Skin epidermis (tissue), 12 donors: ENCODE data around the gene CCL17.
A peak's percentile ranks its signal among the peaks of the same experiment; 100 is the strongest.
"Not testable (repeated sequence)": the region's sequence is repeated elsewhere in the genome, so short reads cannot be mapped to it uniquely, and the experiment has no call there.

Source experiments
- H3K27ac ChIP-seq, 21 experiments: fragments of 200-600 bp; sonication (generic) in 11 of 21; one replicate each; pipeline ENCODE4 v1.5.0; 2020; ENCODE audit warnings: mild to moderate bottlenecking in 3 of 21, inconsistent platforms in 2 of 21, moderate library complexity in 2 of 21
- H3K4me3 ChIP-seq, 7 experiments: fragments of 200-600 bp; sonication (generic) in 2 of 7; one replicate each; pipeline ENCODE4 v1.5.0; 2020; ENCODE audit warnings: inconsistent platforms in 2 of 7, mild to moderate bottlenecking in 2 of 7, moderate library complexity in 1 of 7

Gene CCL17

DNA sequence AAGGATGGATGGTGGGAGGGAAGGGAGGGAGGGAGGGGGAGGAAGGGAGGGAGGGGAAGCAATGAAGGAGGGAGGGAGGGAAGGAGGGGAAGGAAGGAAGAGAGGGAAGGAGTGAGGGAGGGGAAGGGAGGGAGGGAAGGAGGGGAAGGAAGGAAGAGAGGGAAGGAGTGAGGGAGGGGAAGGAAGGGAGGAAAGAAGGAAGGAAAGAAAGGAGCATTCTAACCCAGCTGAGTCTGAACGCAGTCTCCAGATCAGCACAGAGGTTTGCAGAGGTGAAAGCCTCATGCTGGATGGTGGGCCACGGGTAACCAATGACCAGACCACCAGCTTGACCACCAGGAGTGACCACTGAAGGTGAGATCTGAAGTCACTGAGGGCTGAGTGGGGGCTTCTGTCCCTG lies 18.6 kb downstream of the CCL17 start:
- no peak overlapping the region for H3K4me3 ChIP-seq
- H3K27ac ChIP-seq, result no peak overlapping the region

- Histone ChIP-seq H3K4me3 (no peak overlapping the region), H3K27ac (no peak overlapping the region)
Measured at GRCh38 chr16:57424583-57424982, 20.0 kb downstream of the CCL17 start.

DNA sequence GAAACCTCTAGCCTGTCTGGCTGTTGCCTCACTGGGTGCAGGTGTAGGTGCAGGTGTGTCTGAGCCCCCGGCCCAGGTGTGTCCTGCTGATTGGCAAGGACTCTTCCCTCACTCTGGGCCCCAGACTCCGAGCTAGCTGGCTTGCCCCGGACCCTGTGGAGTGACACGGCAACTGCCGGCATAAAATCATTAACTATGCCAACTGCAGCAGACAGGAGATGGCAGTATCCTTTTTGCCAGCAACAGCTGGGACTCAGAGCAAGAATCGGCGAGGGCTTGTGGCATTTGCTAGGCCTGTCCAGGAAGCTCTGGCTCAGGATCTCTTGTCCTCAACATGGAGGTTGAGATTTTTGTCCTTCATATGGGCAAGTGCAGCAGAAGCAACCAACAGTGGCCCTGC lies 21.8 kb downstream of the CCL17 start:
- Histone ChIP-seq H3K4me3 (no peak overlapping the region), H3K27ac (no peak overlapping the region)

DNA sequence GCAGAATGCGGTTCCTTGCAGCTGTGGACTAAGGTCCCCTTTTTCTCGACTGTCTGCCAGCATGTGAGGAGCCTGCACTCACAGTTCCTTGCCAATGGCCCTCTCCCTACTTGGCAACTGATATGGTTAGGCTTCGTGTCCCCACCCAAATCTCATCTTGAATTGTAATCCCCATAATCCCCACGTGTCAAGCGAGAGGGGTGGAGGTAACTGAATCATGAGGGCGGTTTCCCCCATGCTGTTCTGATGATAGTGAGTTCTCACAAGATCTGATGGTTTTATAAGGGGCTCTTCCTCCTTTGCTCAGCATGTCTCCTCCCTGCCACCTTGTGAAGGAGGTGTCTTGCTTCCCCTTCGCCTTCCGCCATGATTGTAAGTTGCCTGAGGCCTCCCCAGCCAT lies 22.7 kb downstream of the CCL17 start:
- no peak overlapping the region for H3K27ac ChIP-seq
- H3K4me3 ChIP-seq, result no peak overlapping the region

DNA sequence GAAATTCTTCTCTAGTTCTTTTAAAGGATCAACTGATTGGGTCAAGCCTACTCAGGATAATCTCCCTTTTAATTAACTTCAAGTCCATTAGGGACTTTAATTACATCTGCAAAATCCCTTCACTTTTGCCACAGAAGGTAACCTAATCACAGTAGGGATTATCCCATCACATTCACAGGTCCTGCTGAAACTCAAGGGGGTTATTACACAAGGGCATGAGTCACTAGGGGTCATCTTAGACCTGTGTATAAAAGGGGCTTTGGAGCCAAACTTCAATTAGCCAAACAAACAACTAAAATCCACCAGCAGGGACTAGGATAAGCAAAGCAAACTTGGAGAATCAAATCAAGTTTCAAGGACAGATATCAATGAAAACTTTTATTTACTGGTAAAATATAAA lies 23.3 kb downstream of the CCL17 start:
- H3K27ac ChIP-seq, result no peak overlapping the region
- no peak overlapping the region for H3K4me3 ChIP-seq

GRCh38 chr16:57430955-57431354 lies 26.4 kb downstream of the CCL17 start:
- no peak overlapping the region for H3K4me3 ChIP-seq

GRCh38 chr16:57432505-57432904 lies 27.9 kb downstream of the CCL17 start:
- H3K4me3 ChIP-seq, result no peak overlapping the region
- peak overlapping the region in 1 of 21 experiments; percentile 2 for H3K27ac ChIP-seq

More at GRCh38 chr16:57430955-57431354, 26.4 kb downstream of the CCL17 start:
- H3K27ac ChIP-seq, result no peak overlapping the region

DNA sequence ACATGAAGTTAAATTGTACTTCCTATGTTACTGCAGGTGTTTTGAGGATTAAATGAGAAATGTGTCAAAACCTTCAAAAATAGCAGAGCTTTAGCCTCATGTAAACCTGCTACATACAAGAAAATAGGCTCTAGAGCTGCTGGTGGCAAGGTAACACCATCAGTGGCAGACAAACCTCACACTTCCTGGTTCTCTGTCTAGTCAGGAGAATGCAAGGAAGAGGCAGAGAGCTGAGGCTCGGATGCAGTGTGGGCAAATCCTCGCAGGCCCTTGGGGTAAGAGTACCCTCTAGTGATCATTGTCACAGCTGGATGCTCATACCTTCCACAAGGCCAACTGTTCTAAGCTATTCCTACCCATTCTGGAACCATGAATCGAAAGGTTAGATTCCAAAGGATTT lies 28.4 kb downstream of the CCL17 start:
- H3K27ac ChIP-seq, result peak overlapping the region in 1 of 21 experiments; percentile 2
- no peak overlapping the region for H3K4me3 ChIP-seq

DNA sequence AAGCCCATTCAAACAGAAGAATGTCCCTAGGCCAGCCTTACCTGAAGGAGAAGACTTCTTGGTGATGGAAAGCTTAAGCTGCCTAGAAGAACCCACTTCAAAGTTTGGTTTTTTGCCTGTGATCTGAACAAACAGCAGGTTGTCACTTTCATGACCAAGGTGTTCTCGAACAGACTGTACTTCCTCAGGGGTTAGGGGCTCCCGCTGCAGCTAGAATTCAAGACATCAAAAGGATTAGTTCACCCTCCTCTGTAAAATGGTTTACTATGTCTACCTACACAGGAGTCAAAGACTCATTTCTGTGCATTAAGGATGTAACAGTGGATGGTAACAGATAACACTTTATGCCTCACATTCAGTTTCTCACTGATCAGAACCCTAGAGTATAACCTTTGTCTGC lies 29.4 kb downstream of the CCL17 start:
- H3K4me3 ChIP-seq, result no peak overlapping the region
- no peak overlapping the region for H3K27ac ChIP-seq

DNA sequence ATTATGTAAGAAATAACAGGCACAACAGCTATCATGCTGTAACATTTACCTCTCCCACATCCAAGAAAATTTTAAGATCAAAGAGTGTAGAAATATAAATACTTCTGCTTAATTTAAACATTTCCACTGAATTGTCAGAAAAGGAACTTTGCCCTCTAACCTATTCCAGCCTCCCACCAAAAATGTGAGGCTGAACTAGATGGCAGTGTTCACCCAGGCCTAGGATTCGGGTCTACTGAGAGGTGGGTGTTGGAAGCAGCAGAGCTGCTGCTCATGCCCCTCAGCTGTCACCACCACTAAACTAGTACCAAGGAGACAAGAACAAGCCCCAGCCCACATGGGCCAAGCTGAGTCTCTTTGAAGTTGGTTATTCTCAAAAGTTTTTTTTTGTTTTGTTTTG lies 31.3 kb downstream of the CCL17 start:
- no peak overlapping the region for H3K27ac ChIP-seq

GRCh38 chr16:57439947-57440346 lies 35.4 kb downstream of the CCL17 start:
- H3K4me3 ChIP-seq, result not testable (repeated sequence)

More for the DNA sequence above, 31.3 kb downstream of the CCL17 start:
- no peak overlapping the region for H3K4me3 ChIP-seq

DNA sequence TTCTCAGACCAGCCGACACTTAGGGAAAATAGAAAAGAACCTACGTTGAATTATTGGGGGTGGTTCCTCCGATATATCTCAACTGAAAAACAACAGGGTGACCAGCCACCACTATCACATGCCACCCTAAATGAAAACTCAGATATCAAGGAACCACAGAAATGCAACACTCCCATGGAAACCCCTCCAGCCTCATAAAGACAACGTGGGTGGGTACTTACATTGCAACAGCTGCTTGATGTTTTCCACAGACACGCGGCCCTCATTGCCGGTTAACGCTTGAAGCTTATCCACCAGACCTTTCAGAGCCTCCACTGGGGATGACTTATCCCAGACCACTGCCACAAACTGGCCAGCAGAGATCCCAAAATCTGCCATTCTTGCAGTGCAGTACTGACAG lies 36.0 kb downstream of the CCL17 start:
- not testable (repeated sequence) for H3K4me3 ChIP-seq

More at GRCh38 chr16:57439947-57440346, 35.4 kb downstream of the CCL17 start:
- not testable (repeated sequence) for H3K27ac ChIP-seq

DNA sequence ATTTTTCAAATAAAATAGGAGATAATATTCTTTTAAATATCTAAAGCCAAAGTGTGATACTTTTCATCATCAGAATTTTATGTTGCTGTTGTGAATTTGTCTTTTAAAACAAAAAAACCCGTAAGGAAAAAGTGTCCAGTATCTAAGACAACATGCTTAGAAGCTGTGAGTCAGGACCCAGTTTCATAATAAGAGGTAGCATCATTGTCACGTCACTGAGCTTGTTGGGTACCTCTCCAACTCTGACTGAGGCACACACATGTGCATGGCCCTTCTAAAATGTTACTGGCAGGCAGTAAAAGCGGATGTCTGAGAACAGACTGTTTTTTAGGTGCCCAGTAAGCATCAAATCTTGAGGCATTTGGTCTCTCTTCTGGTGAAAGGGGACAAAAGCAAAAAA lies 40.1 kb downstream of the CCL17 start:
- no peak overlapping the region for H3K4me3 ChIP-seq
- no peak overlapping the region for H3K27ac ChIP-seq

More for the DNA sequence above, 36.0 kb downstream of the CCL17 start:
- H3K27ac ChIP-seq, result not testable (repeated sequence)

- H3K27ac ChIP-seq, result no peak overlapping the region
- H3K4me3 ChIP-seq, result no peak overlapping the region
Measured at GRCh38 chr16:57445510-57445909, 40.9 kb downstream of the CCL17 start.

DNA sequence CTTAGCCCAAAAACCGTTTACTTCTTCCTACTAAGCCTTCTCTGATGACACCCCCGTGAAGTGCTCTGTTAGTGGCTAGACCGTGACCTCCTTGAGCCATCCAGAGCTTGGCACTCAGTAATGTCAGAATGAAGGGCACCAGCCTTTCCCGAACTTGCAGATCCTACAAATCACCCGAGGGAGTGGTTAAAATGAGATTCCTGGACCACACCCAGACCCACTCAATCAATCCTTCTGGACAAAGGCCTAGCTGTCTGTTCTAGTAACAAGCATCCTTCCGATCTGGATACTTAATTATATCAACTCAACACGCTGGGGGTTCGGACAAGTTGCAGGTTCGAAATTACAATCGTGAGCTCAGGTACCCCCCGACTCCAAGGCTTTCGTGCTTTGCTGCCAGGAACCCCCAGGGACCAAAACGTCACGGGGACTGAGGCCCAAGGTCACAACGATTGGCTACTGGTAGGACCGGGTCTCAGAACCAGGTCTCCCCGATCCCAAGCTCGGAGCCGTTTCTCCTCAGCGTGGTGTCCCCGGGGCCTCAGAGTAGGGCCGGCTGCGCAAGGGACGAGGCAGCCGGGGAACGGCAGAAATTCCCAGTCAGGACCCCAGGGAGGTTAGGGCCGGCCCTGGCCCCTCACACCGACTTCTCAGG lies 42.1 kb downstream of the CCL17 start:
- Histone ChIP-seq H3K4me3 (peak overlapping the region; percentile 69 to 98 (median 87)), H3K27ac (peak overlapping the region; percentile 84 to 99 (median 95))

DNA sequence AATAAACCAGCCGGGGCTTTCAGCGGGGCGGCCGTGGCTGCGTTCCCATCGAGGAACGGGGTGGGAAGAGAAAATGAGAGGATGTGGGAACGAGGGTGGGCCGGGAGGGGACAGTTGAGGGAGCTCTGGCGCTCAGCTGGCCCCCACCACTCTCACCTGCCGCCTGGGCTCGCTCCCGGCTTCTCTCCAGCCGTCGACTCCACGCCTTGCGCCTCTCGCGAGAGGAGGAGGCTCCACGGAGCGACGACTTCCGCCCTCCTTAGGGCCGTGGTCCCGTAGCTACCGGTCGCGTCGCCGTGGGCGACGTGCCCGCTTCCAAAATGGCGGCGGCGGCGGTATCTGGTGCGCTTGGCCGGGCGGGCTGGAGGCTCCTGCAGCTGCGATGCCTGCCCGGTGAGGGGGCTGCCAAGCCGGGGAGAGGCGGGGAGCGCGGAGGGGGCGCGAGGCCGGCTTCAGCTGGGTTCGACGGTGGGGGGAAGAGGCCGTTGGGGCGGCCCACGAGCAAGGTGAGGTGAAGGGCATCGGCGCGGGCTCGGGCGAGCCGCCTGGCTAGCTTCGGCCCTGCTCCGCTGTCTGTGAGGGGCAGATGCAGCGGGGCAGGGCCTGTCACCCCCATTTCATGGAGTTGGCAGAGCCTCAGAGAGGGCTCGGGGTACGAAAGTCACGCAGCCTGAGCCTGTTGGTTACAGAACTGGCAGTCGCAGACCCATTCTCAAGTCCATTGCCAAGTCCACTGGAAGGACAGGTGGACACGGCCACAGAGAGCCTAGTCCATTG lies 42.8 kb downstream of the CCL17 start, which contains the start of the genes CIAPIN1 and COQ9:
Gene CIAPIN1 (minus strand): TSS at position 200 of the 777 bp plus-strand sequence. CDS start 6,457 bp downstream, outside the sequence.
Gene COQ9 (plus strand): TSS at position 294 of the 777 bp plus-strand sequence. CDS start 27 bp downstream, at position 321.
- H3K27ac ChIP-seq, result peak within 1 kb of the TSS; percentile 84 to 99 (median 95)
- peak within 1 kb of the TSS; percentile 69 to 98 (median 87) for H3K4me3 ChIP-seq

DNA sequence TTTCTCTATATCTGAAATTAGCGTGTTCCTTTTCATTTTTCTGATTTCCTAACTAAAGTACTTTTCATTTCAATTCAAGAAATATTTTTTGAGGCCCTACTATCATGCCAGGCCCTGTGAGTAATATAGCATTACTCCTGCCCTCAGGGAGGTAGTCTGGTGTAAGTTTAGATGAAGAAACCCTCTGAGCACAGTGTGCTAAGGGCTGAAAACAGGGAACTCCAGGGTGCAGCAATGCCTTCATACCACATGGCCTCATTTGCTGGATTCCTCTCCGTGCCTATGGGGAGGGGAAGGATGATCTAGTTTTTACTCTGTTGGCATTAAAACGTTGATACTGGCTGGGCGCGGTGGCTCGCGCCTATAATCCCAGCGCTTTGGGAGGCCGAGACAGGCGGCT lies 47.5 kb downstream of the CCL17 start:
- no peak overlapping the region for H3K27ac ChIP-seq

GRCh38 chr16:57462209-57462977 lies 57.8 kb downstream of the CCL17 start, which contains the start of gene POLR2C:
TSS of gene POLR2C (plus strand) at chr16:57462679. CDS start at chr16:57462725, 46 bp downstream.
- peak within 1 kb of the TSS; percentile 69 to 100 (median 88) for H3K4me3 ChIP-seq
- H3K27ac ChIP-seq, result peak within 1 kb of the TSS; percentile 77 to 98 (median 95)

More for the DNA sequence above, 47.5 kb downstream of the CCL17 start:
- no peak overlapping the region for H3K4me3 ChIP-seq

- Histone ChIP-seq H3K27ac (peak overlapping the region; percentile 77 to 98 (median 95)), H3K4me3 (peak overlapping the region; percentile 69 to 100 (median 88))
Measured at GRCh38 chr16:57462978-57463362, 58.4 kb downstream of the CCL17 start.

DNA sequence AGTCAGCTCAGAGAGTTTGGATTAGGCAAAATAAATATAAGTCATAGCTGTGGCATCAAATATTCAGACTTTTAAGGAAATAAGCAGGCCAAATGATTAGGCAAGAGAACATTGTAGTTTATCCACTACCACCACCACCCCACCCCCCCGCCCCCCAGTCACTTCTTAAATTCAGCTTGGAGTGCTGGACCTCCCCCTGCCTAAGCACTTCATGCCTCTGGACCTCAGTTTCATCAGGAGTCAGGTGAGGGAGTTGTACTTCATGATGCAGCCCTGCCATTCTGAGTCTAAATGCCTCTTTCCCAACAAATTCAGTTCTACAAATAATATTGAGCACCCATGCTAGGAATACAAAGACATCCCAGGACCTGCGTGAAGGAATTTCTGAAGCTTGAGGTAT lies 60.0 kb downstream of the CCL17 start:
- H3K4me3 ChIP-seq, result no peak overlapping the region
- no peak overlapping the region for H3K27ac ChIP-seq
